GM10266 (cell line): ENCODE results near the gene SP110.
"Not testable (repeated sequence)": the region's sequence is repeated elsewhere in the genome, so short reads cannot be mapped to it uniquely, and the experiment has no call there.

Source experiments
- DNase-seq: peaks from one replicate; pipeline ENCODE4 v3.0.0; 2012; ENCODE audit errors: extremely low spot score
- TF ChIP-seq, protein P1 (sequence below): IDR thresholded peaks from 2 replicates; pipeline ENCODE4 v1.5.1; 2012; ENCODE audit warnings: mild to moderate bottlenecking, low read depth; ENCODE audit not compliant: control insufficient read depth, insufficient read depth; ENCODE audit errors: missing control alignments

The SP110 gene

DNA sequence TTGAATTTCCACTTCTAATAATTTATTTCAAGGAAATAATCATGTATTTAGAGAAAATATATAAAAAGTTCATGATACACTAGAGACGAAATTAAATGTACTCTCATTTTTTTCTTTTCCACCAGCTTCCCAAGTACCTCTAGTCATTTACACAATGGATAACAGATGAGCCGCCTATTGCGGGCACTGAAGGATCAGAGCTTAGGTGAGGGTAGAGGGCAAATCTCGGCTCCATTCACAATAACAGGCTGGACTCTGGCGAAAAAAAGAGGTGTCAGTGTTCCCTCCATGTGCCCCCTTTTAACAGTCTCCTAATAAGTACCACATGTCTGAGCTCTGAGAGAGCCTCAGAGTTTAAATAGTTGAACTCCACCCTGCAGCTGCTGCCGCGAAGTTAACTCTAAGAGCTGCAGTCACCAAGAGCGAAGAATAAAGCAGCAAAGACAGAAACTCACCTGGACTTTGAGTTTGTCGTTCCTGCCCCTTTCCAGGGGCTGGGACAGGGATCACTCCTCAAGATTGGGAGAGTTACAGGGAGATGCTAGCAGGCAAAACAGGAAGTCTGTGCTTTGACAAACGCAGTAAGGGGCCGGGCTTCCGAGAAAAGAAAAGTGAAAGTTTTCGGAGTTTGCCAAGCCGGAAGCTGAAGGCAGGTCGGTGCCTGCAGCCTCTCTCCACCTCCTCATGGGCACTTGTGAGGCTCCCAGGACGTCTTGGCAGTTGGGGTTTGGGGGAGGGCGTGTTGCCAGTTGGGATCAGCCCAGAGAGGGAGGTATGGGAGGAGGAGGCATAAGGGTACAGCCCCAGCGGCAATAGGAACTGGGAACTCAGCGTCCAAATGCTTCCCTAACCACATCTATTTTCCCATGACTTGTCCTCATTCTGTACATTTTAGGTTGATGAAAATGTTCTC, at the start of gene SP110:
Gene SP110 (minus strand): TSS at position 566 of the 913 bp plus-strand sequence. CDS start 3,057 bp downstream, outside the sequence.
- DNase-seq: peak; percentile 67
- TF ChIP-seq, protein P1, sequence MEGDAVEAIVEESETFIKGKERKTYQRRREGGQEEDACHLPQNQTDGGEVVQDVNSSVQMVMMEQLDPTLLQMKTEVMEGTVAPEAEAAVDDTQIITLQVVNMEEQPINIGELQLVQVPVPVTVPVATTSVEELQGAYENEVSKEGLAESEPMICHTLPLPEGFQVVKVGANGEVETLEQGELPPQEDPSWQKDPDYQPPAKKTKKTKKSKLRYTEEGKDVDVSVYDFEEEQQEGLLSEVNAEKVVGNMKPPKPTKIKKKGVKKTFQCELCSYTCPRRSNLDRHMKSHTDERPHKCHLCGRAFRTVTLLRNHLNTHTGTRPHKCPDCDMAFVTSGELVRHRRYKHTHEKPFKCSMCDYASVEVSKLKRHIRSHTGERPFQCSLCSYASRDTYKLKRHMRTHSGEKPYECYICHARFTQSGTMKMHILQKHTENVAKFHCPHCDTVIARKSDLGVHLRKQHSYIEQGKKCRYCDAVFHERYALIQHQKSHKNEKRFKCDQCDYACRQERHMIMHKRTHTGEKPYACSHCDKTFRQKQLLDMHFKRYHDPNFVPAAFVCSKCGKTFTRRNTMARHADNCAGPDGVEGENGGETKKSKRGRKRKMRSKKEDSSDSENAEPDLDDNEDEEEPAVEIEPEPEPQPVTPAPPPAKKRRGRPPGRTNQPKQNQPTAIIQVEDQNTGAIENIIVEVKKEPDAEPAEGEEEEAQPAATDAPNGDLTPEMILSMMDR: no peak

DNA sequence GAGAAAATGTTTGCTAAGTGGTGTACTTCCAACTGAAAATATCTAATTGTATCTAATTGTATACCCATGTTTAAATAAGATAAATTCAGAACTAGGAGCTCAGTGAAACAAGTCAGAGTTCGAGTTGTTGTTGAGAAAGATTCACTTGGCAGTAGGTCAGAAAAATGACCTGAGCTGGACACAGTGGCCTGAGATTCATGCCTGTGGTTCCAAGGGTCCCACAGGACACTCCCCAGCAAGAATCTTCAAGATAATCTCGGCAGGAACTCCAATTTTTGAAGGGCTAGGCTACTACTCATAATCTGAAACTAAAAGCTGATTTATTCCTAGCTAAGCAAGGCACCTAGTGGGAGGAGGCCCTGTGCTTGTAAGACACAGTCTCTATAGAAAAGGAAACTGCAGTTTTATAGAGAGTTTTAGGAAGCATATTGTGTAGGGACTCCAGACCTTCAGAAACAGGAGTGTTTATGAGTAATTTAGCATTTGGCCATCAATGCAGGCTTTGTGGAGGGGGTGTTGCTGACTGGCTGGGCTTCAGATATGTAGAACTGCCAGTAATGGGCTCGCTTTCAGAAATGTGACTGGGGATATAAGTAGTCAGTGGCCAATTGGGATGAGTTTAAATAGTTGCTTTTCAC, 48.9 kb upstream of the SP110 start:
- DNase-seq: no peak
- TF ChIP-seq, protein P1: no peak

DNA sequence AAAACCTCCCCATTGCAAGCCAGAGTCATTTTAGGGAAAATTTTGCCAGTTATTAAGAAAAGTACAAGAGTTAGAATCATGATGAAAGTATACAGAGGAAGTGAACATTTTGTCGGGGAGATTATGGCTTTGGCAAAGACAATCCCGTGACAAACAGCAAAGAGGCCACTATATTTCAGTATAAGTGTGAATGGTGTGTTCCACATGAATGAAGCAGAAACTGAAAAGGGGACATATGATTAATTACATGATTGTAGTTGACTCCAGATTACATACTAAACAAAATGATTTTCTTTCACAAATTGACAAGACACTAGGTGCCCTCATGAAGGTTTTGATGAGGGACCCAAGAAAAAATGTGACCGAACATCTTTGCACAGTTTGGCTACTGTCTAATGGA, 47.8 kb upstream of the SP110 start:
- peak; percentile 40 for DNase-seq
- TF ChIP-seq, protein P1: no peak

DNA sequence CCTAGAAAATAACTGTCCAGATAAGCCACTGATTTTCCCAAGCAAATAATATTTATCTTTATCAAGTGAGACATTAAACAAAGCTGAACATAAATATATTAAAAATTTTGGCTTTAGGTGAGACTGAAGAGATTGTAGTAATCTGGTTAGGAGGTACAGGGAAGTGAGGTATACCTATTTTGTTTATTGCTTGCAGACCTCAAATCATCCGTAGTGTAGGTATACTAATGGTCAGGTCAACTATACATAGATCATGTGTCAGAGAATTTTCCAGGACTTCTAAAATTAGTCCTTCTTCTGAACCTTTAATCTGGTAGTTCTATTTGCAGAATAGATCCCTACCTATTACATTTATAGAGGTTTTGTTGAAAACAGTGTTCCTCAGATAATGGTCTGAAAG, 47.3 kb upstream of the SP110 start:
- no peak for DNase-seq
- TF ChIP-seq, protein P1: no peak

DNA sequence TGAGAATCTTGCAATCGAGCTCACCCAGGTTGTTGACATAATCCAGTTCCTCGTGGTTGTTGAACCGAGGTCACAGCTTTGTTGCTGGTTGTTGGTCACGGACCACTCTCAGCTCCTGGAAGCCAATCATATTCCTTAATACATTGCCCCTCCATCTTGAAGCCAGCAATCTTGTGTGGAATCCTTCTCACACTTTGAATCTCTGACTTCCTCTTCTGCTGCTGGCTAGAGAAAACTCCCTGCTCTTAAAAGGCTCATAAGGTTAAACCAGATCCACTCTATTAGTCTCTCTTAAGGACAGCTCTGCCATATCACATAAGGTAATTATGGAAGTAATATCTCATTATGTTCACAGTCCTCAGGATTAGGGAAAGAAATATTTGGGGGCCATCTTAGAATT, 46.9 kb upstream of the SP110 start:
- no peak for DNase-seq
- TF ChIP-seq, protein P1: no peak

DNA sequence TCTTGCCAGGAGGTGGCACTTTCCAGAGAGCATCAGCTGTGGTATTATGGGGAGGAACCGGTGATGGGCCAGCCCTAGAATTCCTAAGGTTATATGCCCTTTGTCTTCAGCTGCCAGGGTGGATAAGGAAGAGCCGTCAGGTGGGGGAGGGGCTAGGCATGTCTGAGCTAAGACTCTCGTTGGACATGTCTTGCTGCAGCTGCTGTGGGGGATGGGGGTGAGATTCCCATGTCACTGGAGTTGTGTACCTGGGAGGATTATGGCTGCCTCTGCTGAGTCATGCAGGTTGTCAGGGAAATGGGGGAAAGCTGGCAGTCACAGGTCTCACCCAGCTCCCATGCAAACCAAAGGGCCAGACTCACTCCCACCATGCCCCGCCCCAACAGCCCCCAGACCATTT, 45.2 kb upstream of the SP110 start:
- DNase-seq: not testable (repeated sequence)

DNA sequence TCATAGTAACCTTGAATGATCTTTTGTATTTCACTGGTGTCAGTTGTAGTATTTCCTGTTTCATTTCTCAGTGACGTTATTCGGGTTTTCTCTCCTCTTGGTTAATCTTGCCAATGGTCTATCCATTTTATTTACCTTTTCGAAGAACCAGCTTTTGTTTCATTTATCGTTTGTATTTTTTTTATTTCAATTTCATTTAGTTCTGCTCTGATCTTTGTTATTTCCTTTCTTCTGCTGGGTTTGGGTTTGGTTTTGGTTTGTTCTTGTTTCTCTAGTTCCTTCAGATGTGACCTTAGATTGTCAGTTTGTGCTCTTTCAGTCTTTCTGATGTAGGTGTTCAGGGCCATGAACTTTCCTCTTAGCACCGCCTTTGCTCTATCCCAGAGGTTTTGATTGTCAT, 42.5 kb upstream of the SP110 start:
- no peak for DNase-seq
- TF ChIP-seq, protein P1: no peak
